PC-9 (cell line): ENCODE data around the gene SETX. TPM values are rescaled to one million over a fixed set of nuclear protein-coding genes. Genes with fewer than 3 reads are reported as not detected.

Experiments used
- BruUV-seq: library from RNA; stranded (reverse); fragments of 400-500 nt; replicated peaks from 2 replicates; lab custom pipeline; 2021; lab: Mats Ljungman, UMichigan
- CTCF ChIA-PET: fragments of 300-600 bp; sonication (Branson Sonifier 250); formaldehyde crosslinking; loops from one replicate; lab custom pipeline; 2022; ENCODE audit warnings: antibody characterized with exemption; lab: Charles Lee
- POLR2A ChIA-PET: fragments of 300-600 bp; sonication (Branson Sonifier 250); formaldehyde crosslinking; loops from one replicate; lab custom pipeline; 2022; ENCODE audit warnings: antibody characterized with exemption; ENCODE audit not compliant: unreplicated experiment; lab: Charles Lee
- DNase-seq, 2 experiments: peaks; one replicate each; pipeline versions ENCODE4 v3.0.0 to v3.0.0-alpha.2; 2015 to 2022; ENCODE audit warnings: mixed read lengths in 1 of 2
- H2AFZ ChIP-seq: fragments of 200-600 bp; sonication (generic); 2 replicates; pipeline ENCODE4 v1.8.1; 2017; ENCODE audit warnings: antibody characterized with exemption
- H3F3A ChIP-seq: fragments of 200-600 bp; sonication (generic); 2 replicates; pipeline ENCODE4 v1.8.1; 2017; ENCODE audit warnings: antibody characterized with exemption, mild to moderate bottlenecking, low read depth; ENCODE audit not compliant: insufficient read depth
- H3K27ac ChIP-seq: fragments of 200-600 bp; sonication (generic); 2 replicates; pipeline ENCODE4 v1.6.1; 2016; ENCODE audit warnings: mixed run types
- H3K27me3 ChIP-seq: fragments of 200-600 bp; sonication (generic); 2 replicates; pipeline ENCODE4 v1.6.1; 2016; ENCODE audit warnings: low read depth, mixed run types; ENCODE audit not compliant: insufficient read depth
- H3K36me3 ChIP-seq: fragments of 200-600 bp; sonication (generic); 2 replicates; pipeline ENCODE4 v1.6.1; 2016; ENCODE audit warnings: low read depth, mixed run types
- H3K4me1 ChIP-seq: fragments of 200-600 bp; sonication (generic); replicated peaks from 2 replicates; pipeline ENCODE4 v1.6.1; 2016; ENCODE audit warnings: mixed run types; ENCODE audit not compliant: insufficient read depth
- H3K4me2 ChIP-seq: fragments of 200-600 bp; sonication (generic); 2 replicates; pipeline ENCODE4 v1.6.1; 2017; ENCODE audit warnings: mixed run types
- H3K4me3 ChIP-seq: fragments of 200-600 bp; sonication (generic); 2 replicates; pipeline ENCODE4 v1.6.1; 2016; ENCODE audit warnings: mixed run types
- H3K79me2 ChIP-seq: fragments of 200-600 bp; sonication (generic); 2 replicates; pipeline ENCODE4 v1.6.1; 2017; ENCODE audit warnings: low read depth, mixed run types
- H3K9me2 ChIP-seq: fragments of 200-600 bp; sonication (generic); 2 replicates; pipeline ENCODE4 v1.8.1; 2017; ENCODE audit warnings: mild to moderate bottlenecking; ENCODE audit not compliant: insufficient read depth
- H3K9me3 ChIP-seq: fragments of 200-600 bp; sonication (generic); 2 replicates; pipeline ENCODE4 v1.8.1; 2016; ENCODE audit warnings: low read depth; ENCODE audit not compliant: insufficient read depth
- H4K20me1 ChIP-seq: fragments of 200-600 bp; sonication (generic); 2 replicates; pipeline ENCODE4 v1.8.1; 2017; ENCODE audit not compliant: insufficient read depth
- EZH2 ChIP-seq: fragments of 200-600 bp; sonication (generic); IDR thresholded peaks from 2 replicates; pipeline ENCODE4 v1.8.0; 2017; ENCODE audit warnings: antibody characterized with exemption, low read depth
- intact Hi-C: fragments of 100-400 bp; cut with micrococcal nuclease; formaldehyde crosslinking; loops from one replicate; pipeline ENCODE4 v1.10.0; 2022; ENCODE audit not compliant: unreplicated experiment
- total RNA-seq: library from RNA; stranded (reverse); gene quantifications from 2 replicates; pipeline ENCODE4 v1.2.3, GENCODE V29; 2021
- TF ChIP-seq, protein P1 (sequence below): fragments of 200-600 bp; sonication (generic); conservative IDR thresholded peaks from 2 replicates; pipeline ENCODE4 v1.6.1; 2017; ENCODE audit warnings: mixed run types, antibody characterized with exemption, mild to moderate bottlenecking, moderate library complexity

Gene SETX
- total RNA-seq, 1 experiment from 2014 or later = 23.5 TPM

DNA sequence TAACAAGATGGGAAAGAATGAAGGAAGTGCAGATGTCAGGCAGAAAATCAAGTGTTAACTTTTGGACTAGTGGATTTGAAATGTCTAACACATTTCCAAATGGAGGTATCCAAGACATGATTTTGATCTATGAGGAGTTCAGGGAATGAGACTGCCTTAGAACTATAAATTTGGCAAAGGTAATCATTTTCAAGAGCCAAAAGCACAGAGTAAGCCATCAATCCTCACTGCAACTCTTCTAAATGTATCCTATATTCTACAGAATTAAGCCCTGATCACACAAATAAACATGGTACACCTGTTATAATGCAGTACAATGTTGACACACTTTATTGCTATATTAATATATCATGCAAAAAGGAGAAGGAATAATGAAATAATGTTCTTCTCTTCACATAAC lies 55.6 kb downstream of the SETX start:
- no peaks in the 10 kb centered on the region; the same call in 1 of the 2 replicates for H3K9me3 ChIP-seq
- no peak overlapping the region for H2AFZ ChIP-seq
- H3K27ac ChIP-seq = no peak overlapping the region
- no peaks in the 10 kb centered on the region for H3K4me1 ChIP-seq
- ChIA-PET CTCF (no interaction called here), POLR2A (no interaction called here)
- peaks cover 34% of the 10 kb centered on the region for H3K36me3 ChIP-seq
- no peaks in the 10 kb centered on the region for H4K20me1 ChIP-seq
- DNase-seq = no peak
- no peaks in the 10 kb centered on the region for H3K79me2 ChIP-seq
- no peaks in the 10 kb centered on the region for H3F3A ChIP-seq
- no peaks in the 10 kb centered on the region for H3K9me2 ChIP-seq
- no peak overlapping the region for H3K4me3 ChIP-seq
- BruUV-seq = no TSS peak
- intact Hi-C loops = no loop called here
- no peak overlapping the region for H3K4me2 ChIP-seq
- TF ChIP-seq, protein P1, sequence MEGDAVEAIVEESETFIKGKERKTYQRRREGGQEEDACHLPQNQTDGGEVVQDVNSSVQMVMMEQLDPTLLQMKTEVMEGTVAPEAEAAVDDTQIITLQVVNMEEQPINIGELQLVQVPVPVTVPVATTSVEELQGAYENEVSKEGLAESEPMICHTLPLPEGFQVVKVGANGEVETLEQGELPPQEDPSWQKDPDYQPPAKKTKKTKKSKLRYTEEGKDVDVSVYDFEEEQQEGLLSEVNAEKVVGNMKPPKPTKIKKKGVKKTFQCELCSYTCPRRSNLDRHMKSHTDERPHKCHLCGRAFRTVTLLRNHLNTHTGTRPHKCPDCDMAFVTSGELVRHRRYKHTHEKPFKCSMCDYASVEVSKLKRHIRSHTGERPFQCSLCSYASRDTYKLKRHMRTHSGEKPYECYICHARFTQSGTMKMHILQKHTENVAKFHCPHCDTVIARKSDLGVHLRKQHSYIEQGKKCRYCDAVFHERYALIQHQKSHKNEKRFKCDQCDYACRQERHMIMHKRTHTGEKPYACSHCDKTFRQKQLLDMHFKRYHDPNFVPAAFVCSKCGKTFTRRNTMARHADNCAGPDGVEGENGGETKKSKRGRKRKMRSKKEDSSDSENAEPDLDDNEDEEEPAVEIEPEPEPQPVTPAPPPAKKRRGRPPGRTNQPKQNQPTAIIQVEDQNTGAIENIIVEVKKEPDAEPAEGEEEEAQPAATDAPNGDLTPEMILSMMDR = no peak
- TF ChIP-seq EZH2 = no peak
- no peaks in the 10 kb centered on the region for H3K27me3 ChIP-seq

- Histone ChIP-seq H3K36me3 (peaks cover 34% of the 10 kb centered on the region), H3K4me1 (no peaks in the 10 kb centered on the region), H3K4me2 (no peak overlapping the region), H4K20me1 (0 out of 2 replicates have a peak, but pooled peaks cover 3% of the 10 kb centered on the region), H3K4me3 (no peak overlapping the region), H3K27me3 (no peaks in the 10 kb centered on the region), H3K79me2 (no peaks in the 10 kb centered on the region), H3K27ac (no peak overlapping the region), H3K9me3 (no peaks in the 10 kb centered on the region), H3K9me2 (no peaks in the 10 kb centered on the region), H2AFZ (no peak overlapping the region), H3F3A (no peaks in the 10 kb centered on the region)
- no peak for TF ChIP-seq EZH2
- TF ChIP-seq, protein P1 = no peak
- intact Hi-C loops = no loop called here
- ChIA-PET POLR2A (no interaction called here), CTCF (no interaction called here)
- no TSS peak for BruUV-seq
- DNase-seq = no peak
Observed at GRCh38 chr9:132295181-132295580, 59.6 kb downstream of the SETX start.

DNA sequence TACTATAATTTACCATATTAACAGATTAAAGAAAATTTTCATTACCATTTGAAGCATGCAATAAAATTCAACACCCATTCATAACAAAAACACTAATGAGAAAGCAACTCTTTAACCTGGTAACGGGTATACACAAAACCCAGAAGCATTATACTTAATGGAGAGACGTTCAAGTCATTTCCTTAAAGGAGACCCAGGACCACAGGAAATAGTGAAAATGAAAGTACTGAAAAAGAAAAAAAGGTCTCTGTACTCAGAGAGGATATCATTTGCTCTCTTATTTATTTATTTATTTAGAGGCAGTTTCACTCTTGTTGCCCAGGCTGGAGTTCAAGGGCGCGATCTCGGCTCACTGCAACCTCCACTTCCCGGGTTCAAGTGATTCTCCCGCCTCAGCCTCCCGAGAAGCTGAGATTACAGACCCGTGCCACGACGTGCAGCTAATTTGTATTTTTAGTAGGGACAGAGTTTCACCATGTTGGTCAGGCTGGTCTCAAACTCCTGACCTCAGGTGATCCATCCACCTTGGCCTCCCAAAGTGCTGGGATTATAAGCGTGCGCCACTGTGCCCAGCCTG lies 61.6 kb downstream of the SETX start:
- no peak for TF ChIP-seq EZH2
- TF ChIP-seq, protein P1 = no peak
- no peak overlapping the region for H2AFZ ChIP-seq
- H3F3A ChIP-seq = 0 out of 2 replicates have a peak, but pooled peaks cover 4% of the 10 kb centered on the region
- H3K27me3 ChIP-seq = no peaks in the 10 kb centered on the region
- no peaks in the 10 kb centered on the region for H3K9me3 ChIP-seq
- no peaks in the 10 kb centered on the region for H3K9me2 ChIP-seq
- H4K20me1 ChIP-seq = 0 out of 2 replicates have a peak, but pooled peaks cover 3% of the 10 kb centered on the region
- intact Hi-C loops = no loop called here
- no peak overlapping the region for H3K27ac ChIP-seq
- CTCF ChIA-PET = no interaction called here
- BruUV-seq = no TSS peak
- POLR2A ChIA-PET = no interaction called here
- H3K4me1 ChIP-seq = no peaks in the 10 kb centered on the region
- no peak overlapping the region for H3K4me2 ChIP-seq
- no peaks in the 10 kb centered on the region for H3K79me2 ChIP-seq
- peaks cover 21% of the 10 kb centered on the region for H3K36me3 ChIP-seq
- DNase-seq = no peak
- H3K4me3 ChIP-seq = no peak overlapping the region
